ENCODE results near the gene S100B. TPM values are rescaled to one million over a fixed set of nuclear protein-coding genes. Genes with fewer than 3 reads are reported as not detected.
"Not testable (repeated sequence)": the region's sequence is repeated elsewhere in the genome, so short reads cannot be mapped to it uniquely, and the experiment has no call there.

S100B gene
- total and polyA plus RNA-seq, 2 of the 8 experiments (the other 6 are each of a cell fraction or from before 2014, with no cell fraction given), result 0.36 to 0.69 TPM

DNA sequence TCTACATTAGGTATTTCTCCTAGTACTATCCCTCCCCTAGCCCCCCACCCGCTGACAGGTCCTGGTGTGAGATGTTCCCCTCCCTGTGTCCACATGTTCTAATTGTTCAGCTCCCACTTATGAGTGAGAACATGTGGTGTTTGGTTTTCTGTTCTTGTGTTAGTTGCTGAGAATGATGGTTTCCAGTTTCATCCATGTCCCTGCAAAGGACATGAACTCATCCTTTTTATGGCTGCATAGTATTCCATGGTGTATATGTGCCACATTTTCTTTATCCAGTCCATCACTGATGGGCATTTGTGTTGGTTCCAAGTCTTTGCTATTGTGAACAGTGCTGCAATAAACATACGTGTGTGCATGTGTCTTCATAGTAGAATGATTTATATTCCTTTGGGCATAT lies 26.0 kb upstream of the S100B start:
- CTCF ChIA-PET (ENCODE audit: partially characterized antibody); H3K23ac ChIP-seq (ENCODE audit: insufficient read length); H2BK5ac ChIP-seq (ENCODE audit: low read depth, low read length); H2BK15ac ChIP-seq (ENCODE audit: low read length); H4K20me1 ChIP-seq (replicated peaks in 1 of 2; ENCODE audit: control insufficient read depth in 1 of 2, insufficient read depth in 2 of 2, low read length in 2 of 2); POLR2A ChIA-PET (ENCODE audit: partially characterized antibody); H3K4me2 ChIP-seq (ENCODE audit: insufficient read depth in 1 of 2, low read depth in 2 of 2, low read length in 2 of 2); H3K36me3 ChIP-seq (ENCODE audit: control insufficient read depth in 2 of 4, insufficient read depth in 4 of 4, low read length in 3 of 4); H3K79me1 ChIP-seq (ENCODE audit: low read depth, low read length); H3K4me1 ChIP-seq (replicated peaks in 1 of 4; ENCODE audit: control insufficient read depth in 3 of 4, insufficient read depth in 4 of 4, low read length in 3 of 4); H3K27ac ChIP-seq (ENCODE audit: low read depth, low read length); H2BK20ac ChIP-seq (ENCODE audit: low read length); DNase-seq (ENCODE audit: low read depth in 1 of 2, low spot score in 2 of 2); H3K79me2 ChIP-seq (ENCODE audit: control insufficient read depth in 1 of 2, insufficient read depth in 2 of 2, low read length in 2 of 2); H3K14ac ChIP-seq (ENCODE audit: insufficient read length); H3K9me3 ChIP-seq (ENCODE audit: insufficient read depth in 2 of 2, low read depth in 1 of 2, low read length in 1 of 2); H3K9ac ChIP-seq (replicated peaks in 1 of 4; ENCODE audit: extremely low read depth in 1 of 4, low read depth in 3 of 4, low read length in 3 of 4); H2BK12ac ChIP-seq (ENCODE audit: low read depth, low read length); FAIRE-seq; H2AFZ ChIP-seq (ENCODE audit: low read length); H3K4me3 ChIP-seq (ENCODE audit: extremely low read depth in 1 of 4, insufficient read depth in 2 of 4, low read depth in 3 of 4, low read length in 4 of 4); H3K23me2 ChIP-seq (ENCODE audit: low read depth, low read length); H2AK5ac ChIP-seq (ENCODE audit: low read depth, low read length); H3K18ac ChIP-seq (ENCODE audit: extremely low read depth, low read length); H3K27me3 ChIP-seq (replicated peaks in 1 of 4; ENCODE audit: control insufficient read depth in 3 of 4, extremely low read depth in 1 of 4, insufficient read depth in 3 of 4, low read length in 3 of 4); H2BK120ac ChIP-seq (replicated peaks; ENCODE audit: low read depth, low read length); H3K4ac ChIP-seq (replicated peaks; ENCODE audit: insufficient read length, low read depth, low read length); H3K56ac ChIP-seq (replicated peaks; ENCODE audit: insufficient read length, low read depth, low read length); H4K5ac ChIP-seq (ENCODE audit: insufficient read length, low read depth, low read length); H4K8ac ChIP-seq (ENCODE audit: extremely low read depth, insufficient read depth, low read length); H4K91ac ChIP-seq (replicated peaks; ENCODE audit: insufficient read length, low read length): not testable (repeated sequence)
- 91% methylated on average over 2 of the region's 2 CpGs; no CpG with 5 or more reads in 1 of the 2 experiments for WGBS, 2 experiments (ENCODE audit: extremely low coverage in 1 of 2, insufficient coverage in 1 of 2, insufficient read length in 1 of 2, insufficient replicate concordance in 2 of 2, low coverage in 1 of 2, low lambda C conversion rate in 2 of 2, missing lambda C conversion rate in 1 of 2)

Measured in H1 (cell line).